Measurements from ENCODE around the gene CERS6. TPM values are rescaled to one million over a fixed set of nuclear protein-coding genes. Genes with fewer than 3 reads are reported as not detected.
A peak's percentile ranks its signal among the peaks of the same experiment; 100 is the strongest.

The CERS6 gene
- total and polyA plus RNA-seq, 2 experiments from 2014 or later, result 8.3 to 16.0 TPM

- TF ChIP-seq EZH2 (IDR thresholded peaks at IDR 0.05; ENCODE audit: insufficient read depth, poor library complexity, severe bottlenecking), result no peak
- TF ChIP-seq EZH2phosphoT487 (IDR thresholded peaks at IDR 0.05; ENCODE audit: insufficient read depth, low read depth), result no peak
- DNase-seq, result no peak
- Histone ChIP-seq H3K27ac (no peak overlapping the region), H3K9me3 (ENCODE audit: low read depth) (no peaks in the 10 kb centered on the region), H3K4me1 (ENCODE audit: insufficient read depth) (no peaks in the 10 kb centered on the region), H3K4me3 (no peak overlapping the region), H3F3A (ENCODE audit: insufficient read depth) (no peaks in the 10 kb centered on the region), H2AFZ (no peak overlapping the region), H3K9me2 (ENCODE audit: insufficient read depth) (no peaks in the 10 kb centered on the region), H3K9ac (no peak overlapping the region), H3K27me3 (replicated peaks; ENCODE audit: insufficient read depth) (no peaks in the 10 kb centered on the region), H4K20me1 (ENCODE audit: insufficient read depth) (no peaks in the 10 kb centered on the region), H3K36me3 (ENCODE audit: low read depth) (no peaks in the 10 kb centered on the region), H3K4me2 (ENCODE audit: unreplicated experiment) (no peak overlapping the region), H3K79me2 (ENCODE audit: insufficient read depth) (no peaks in the 10 kb centered on the region)
- WGBS, 2 experiments (ENCODE audit: low coverage in 1 of 2, low lambda C conversion rate in 2 of 2, missing lambda C conversion rate in 2 of 2), result 56 to 73% methylated on average over 2 of the region's 2 CpGs
- in situ Hi-C loops (cut with MboI), result no loop called here
These were observed 354.2 kb downstream of the CERS6 start for GRCh38 chr2:168810235-168810634.

- no peaks in the 10 kb centered on the region for H3K36me3 ChIP-seq (ENCODE audit: low read depth)
- no peak overlapping the region for H2AFZ ChIP-seq
- H3K4me3 ChIP-seq, result no peak overlapping the region
- no peaks in the 10 kb centered on the region for H3K79me2 ChIP-seq (ENCODE audit: insufficient read depth)
- WGBS, 2 experiments (ENCODE audit: low coverage in 1 of 2, low lambda C conversion rate in 2 of 2, missing lambda C conversion rate in 2 of 2), result 29 to 30% methylated on average over 3 of the region's 3 CpGs
- in situ Hi-C loops (cut with MboI), result no loop called here
- no peaks in the 10 kb centered on the region for H3K27me3 ChIP-seq (replicated peaks; ENCODE audit: insufficient read depth)
- DNase-seq, result no peak
- H3K9ac ChIP-seq, result no peak overlapping the region
- H3K4me2 ChIP-seq (ENCODE audit: unreplicated experiment), result no peak overlapping the region
- H3K9me2 ChIP-seq (ENCODE audit: insufficient read depth), result no peaks in the 10 kb centered on the region
- H3K9me3 ChIP-seq (ENCODE audit: low read depth), result no peaks in the 10 kb centered on the region
- no peaks in the 10 kb centered on the region for H4K20me1 ChIP-seq (ENCODE audit: insufficient read depth)
- no peak overlapping the region for H3K27ac ChIP-seq
- H3F3A ChIP-seq (ENCODE audit: insufficient read depth), result peaks cover 3% of the 10 kb centered on the region
- peaks cover 9% of the 10 kb centered on the region for H3K4me1 ChIP-seq (ENCODE audit: insufficient read depth)
- TF ChIP-seq EZH2phosphoT487 (IDR thresholded peaks at IDR 0.05; ENCODE audit: insufficient read depth, low read depth) (no peak), EZH2 (IDR thresholded peaks at IDR 0.05; ENCODE audit: insufficient read depth, poor library complexity, severe bottlenecking) (no peak)
These were observed 355.6 kb downstream of the CERS6 start for GRCh38 chr2:168811696-168812095.

- no peaks in the 10 kb centered on the region for H3K27me3 ChIP-seq (replicated peaks; ENCODE audit: insufficient read depth)
- no peaks in the 10 kb centered on the region for H4K20me1 ChIP-seq (ENCODE audit: insufficient read depth)
- H3K9me2 ChIP-seq (ENCODE audit: insufficient read depth), result no peaks in the 10 kb centered on the region
- H3K9ac ChIP-seq, result no peak overlapping the region
- no peaks in the 10 kb centered on the region for H3K36me3 ChIP-seq (ENCODE audit: low read depth)
- peaks cover 15% of the 10 kb centered on the region for H3K4me1 ChIP-seq (ENCODE audit: insufficient read depth)
- H3K4me2 ChIP-seq (ENCODE audit: unreplicated experiment), result no peak overlapping the region
- no peak overlapping the region for H3K27ac ChIP-seq
- no peaks in the 10 kb centered on the region for H3K79me2 ChIP-seq (ENCODE audit: insufficient read depth)
- no peak overlapping the region for H2AFZ ChIP-seq
- 56 to 66% methylated on average over 2 of the region's 2 CpGs for WGBS, 2 experiments (ENCODE audit: low coverage in 1 of 2, low lambda C conversion rate in 2 of 2, missing lambda C conversion rate in 2 of 2)
- no peak overlapping the region for H3K4me3 ChIP-seq
- TF ChIP-seq EZH2 (IDR thresholded peaks at IDR 0.05; ENCODE audit: insufficient read depth, poor library complexity, severe bottlenecking) (no peak), EZH2phosphoT487 (IDR thresholded peaks at IDR 0.05; ENCODE audit: insufficient read depth, low read depth) (no peak)
- H3K9me3 ChIP-seq (ENCODE audit: low read depth), result no peaks in the 10 kb centered on the region
- H3F3A ChIP-seq (ENCODE audit: insufficient read depth), result peaks cover 7% of the 10 kb centered on the region
- DNase-seq, result peak; percentile 38
- in situ Hi-C loops (cut with MboI), result no loop called here
These were observed 358.0 kb downstream of the CERS6 start for GRCh38 chr2:168814046-168814445.

- TF ChIP-seq EZH2phosphoT487 (IDR thresholded peaks at IDR 0.05; ENCODE audit: insufficient read depth, low read depth) (no peak), EZH2 (IDR thresholded peaks at IDR 0.05; ENCODE audit: insufficient read depth, poor library complexity, severe bottlenecking) (no peak)
- no peak overlapping the region for H2AFZ ChIP-seq
- H3K4me1 ChIP-seq (ENCODE audit: insufficient read depth), result peaks cover 15% of the 10 kb centered on the region
- H3K4me2 ChIP-seq (ENCODE audit: unreplicated experiment), result no peak overlapping the region
- H4K20me1 ChIP-seq (ENCODE audit: insufficient read depth), result no peaks in the 10 kb centered on the region
- 94 to 98% methylated on average over 1 of the region's 1 CpG for WGBS, 2 experiments (ENCODE audit: low coverage in 1 of 2, low lambda C conversion rate in 2 of 2, missing lambda C conversion rate in 2 of 2)
- H3K9me2 ChIP-seq (ENCODE audit: insufficient read depth), result no peaks in the 10 kb centered on the region
- no peaks in the 10 kb centered on the region for H3K79me2 ChIP-seq (ENCODE audit: insufficient read depth)
- H3F3A ChIP-seq (ENCODE audit: insufficient read depth), result peaks cover 7% of the 10 kb centered on the region
- H3K9me3 ChIP-seq (ENCODE audit: low read depth), result no peaks in the 10 kb centered on the region
- H3K9ac ChIP-seq, result no peak overlapping the region
- H3K27me3 ChIP-seq (replicated peaks; ENCODE audit: insufficient read depth), result no peaks in the 10 kb centered on the region
- no peaks in the 10 kb centered on the region for H3K36me3 ChIP-seq (ENCODE audit: low read depth)
- in situ Hi-C loops (cut with MboI), result no loop called here
- no peak for DNase-seq
- H3K4me3 ChIP-seq, result no peak overlapping the region
- no peak overlapping the region for H3K27ac ChIP-seq
These were observed 359.2 kb downstream of the CERS6 start for GRCh38 chr2:168814939-168815907.
